Astrocyte (in vitro differentiated cells and primary cell): ENCODE data around the gene CHST11. TPM values are rescaled to one million over a fixed set of nuclear protein-coding genes. Genes with fewer than 3 reads are reported as not detected.

Experiments used
- DNase-seq: peaks from one replicate; pipeline ENCODE4 v3.0.0-alpha.2; 2010; ENCODE audit warnings: low read depth
- FAIRE-seq: peaks from 2 replicates; lab custom pipeline; 2011; peaks lifted over from hg19 to GRCh38; lab: Jason Lieb, UNC
- H2AFZ ChIP-seq: 2 replicates; pipeline ENCODE4 v1.6.0; 2012; ENCODE audit warnings: low read depth, low read length, inconsistent platforms
- H3K27ac ChIP-seq: 2 replicates; pipeline ENCODE4 v1.5.1; 2011; ENCODE audit warnings: low read depth, low read length, inconsistent platforms
- H3K27me3 ChIP-seq: 2 replicates; pipeline ENCODE4 v1.6.0; 2011; ENCODE audit warnings: low read length, inconsistent platforms; ENCODE audit not compliant: insufficient read depth
- H3K36me3 ChIP-seq: 2 replicates; pipeline ENCODE4 v1.5.1; 2011; ENCODE audit warnings: low read length, inconsistent platforms; ENCODE audit not compliant: insufficient read depth
- H3K4me1 ChIP-seq: 2 replicates; pipeline ENCODE4 v1.5.1; 2011; ENCODE audit warnings: low read length, inconsistent platforms; ENCODE audit not compliant: insufficient read depth
- H3K4me2 ChIP-seq: 2 replicates; pipeline ENCODE4 v1.6.0; 2012; ENCODE audit warnings: low read length, inconsistent platforms
- H3K4me3 ChIP-seq: 2 replicates; pipeline ENCODE4 v1.5.1; 2011; ENCODE audit warnings: low read depth, mild to moderate bottlenecking, low read length, inconsistent platforms; ENCODE audit not compliant: insufficient read depth
- H3K79me2 ChIP-seq: 2 replicates; pipeline ENCODE4 v1.6.0; 2012; ENCODE audit warnings: mild to moderate bottlenecking, low read length, inconsistent platforms; ENCODE audit not compliant: insufficient read depth
- H3K9ac ChIP-seq: 2 replicates; pipeline ENCODE4 v1.6.0; 2012; ENCODE audit warnings: mild to moderate bottlenecking, low read length, inconsistent platforms
- H3K9me3 ChIP-seq: 2 replicates; pipeline ENCODE4 v1.5.1; 2012; ENCODE audit warnings: low read depth, mild to moderate bottlenecking, low read length, inconsistent platforms; ENCODE audit not compliant: insufficient read depth
- H4K20me1 ChIP-seq: 2 replicates; pipeline ENCODE4 v1.6.0; 2012; ENCODE audit warnings: low read length, inconsistent platforms; ENCODE audit not compliant: insufficient read depth
- H3K27ac Mint-ChIP-seq: one replicate; pipeline ENCODE4 v1.8.0; 2021; ENCODE audit warnings: mild to moderate bottlenecking, mixed read lengths; ENCODE audit not compliant: unreplicated experiment
- H3K27me3 Mint-ChIP-seq: one replicate; pipeline ENCODE4 v1.8.0; 2021; ENCODE audit warnings: low read depth, mixed read lengths; ENCODE audit not compliant: unreplicated experiment
- H3K36me3 Mint-ChIP-seq: one replicate; pipeline ENCODE4 v1.8.0; 2021; ENCODE audit warnings: low read depth, mixed read lengths; ENCODE audit not compliant: unreplicated experiment
- H3K4me1 Mint-ChIP-seq: one replicate; pipeline ENCODE4 v1.8.0; 2021; ENCODE audit warnings: low read depth, mixed read lengths; ENCODE audit not compliant: unreplicated experiment
- H3K4me3 Mint-ChIP-seq: one replicate; pipeline ENCODE4 v1.8.0; 2021; ENCODE audit warnings: mild to moderate bottlenecking, moderate library complexity, mixed read lengths; ENCODE audit not compliant: unreplicated experiment
- H3K9me3 Mint-ChIP-seq: one replicate; pipeline ENCODE4 v1.8.0; 2021; ENCODE audit warnings: mild to moderate bottlenecking, mixed read lengths; ENCODE audit not compliant: unreplicated experiment
- EZH2 ChIP-seq: IDR thresholded peaks from 2 replicates; pipeline ENCODE4 v1.6.1; 2012; ENCODE audit warnings: mild to moderate bottlenecking, low read length, inconsistent platforms; ENCODE audit not compliant: insufficient read depth
- total RNA-seq: library from RNA; stranded (reverse); gene quantifications from 2 replicates; pipeline ENCODE4 v1.2.1, GENCODE V29; 2021
- TF ChIP-seq, protein P1 (sequence below): IDR thresholded peaks from 2 replicates; pipeline ENCODE4 v1.5.1; 2011; ENCODE audit warnings: low read depth, mild to moderate bottlenecking, inconsistent platforms, low read length, moderate library complexity; ENCODE audit not compliant: insufficient read depth

Gene CHST11
- total RNA-seq, 1 donor from 2014 or later: 30.2 TPM

- H3K27ac Mint-ChIP-seq: no peak overlapping the region
- Histone ChIP-seq H2AFZ (no peak overlapping the region), H3K27ac (no peak overlapping the region), H3K36me3 (no peaks in the 10 kb centered on the region), H3K9me3 (no peaks in the 10 kb centered on the region), H3K4me1 (peaks cover 15% of the 10 kb centered on the region), H3K9ac (no peak overlapping the region), H3K27me3 (peaks cover 7% of the 10 kb centered on the region), H3K4me3 (no peak overlapping the region), H4K20me1 (no peaks in the 10 kb centered on the region), H3K4me2 (no peak overlapping the region), H3K79me2 (no peaks in the 10 kb centered on the region)
- H3K4me3 Mint-ChIP-seq: no peak overlapping the region
- peaks cover 2% of the 10 kb centered on the region for H3K36me3 Mint-ChIP-seq
- peaks cover 2% of the 10 kb centered on the region for H3K27me3 Mint-ChIP-seq
- FAIRE-seq (no peak), DNase-seq (no peak)
- H3K9me3 Mint-ChIP-seq: peaks cover 5% of the 10 kb centered on the region
- H3K4me1 Mint-ChIP-seq: peaks cover 14% of the 10 kb centered on the region
- TF ChIP-seq EZH2: no peak
- TF ChIP-seq, protein P1, sequence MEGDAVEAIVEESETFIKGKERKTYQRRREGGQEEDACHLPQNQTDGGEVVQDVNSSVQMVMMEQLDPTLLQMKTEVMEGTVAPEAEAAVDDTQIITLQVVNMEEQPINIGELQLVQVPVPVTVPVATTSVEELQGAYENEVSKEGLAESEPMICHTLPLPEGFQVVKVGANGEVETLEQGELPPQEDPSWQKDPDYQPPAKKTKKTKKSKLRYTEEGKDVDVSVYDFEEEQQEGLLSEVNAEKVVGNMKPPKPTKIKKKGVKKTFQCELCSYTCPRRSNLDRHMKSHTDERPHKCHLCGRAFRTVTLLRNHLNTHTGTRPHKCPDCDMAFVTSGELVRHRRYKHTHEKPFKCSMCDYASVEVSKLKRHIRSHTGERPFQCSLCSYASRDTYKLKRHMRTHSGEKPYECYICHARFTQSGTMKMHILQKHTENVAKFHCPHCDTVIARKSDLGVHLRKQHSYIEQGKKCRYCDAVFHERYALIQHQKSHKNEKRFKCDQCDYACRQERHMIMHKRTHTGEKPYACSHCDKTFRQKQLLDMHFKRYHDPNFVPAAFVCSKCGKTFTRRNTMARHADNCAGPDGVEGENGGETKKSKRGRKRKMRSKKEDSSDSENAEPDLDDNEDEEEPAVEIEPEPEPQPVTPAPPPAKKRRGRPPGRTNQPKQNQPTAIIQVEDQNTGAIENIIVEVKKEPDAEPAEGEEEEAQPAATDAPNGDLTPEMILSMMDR: no peak
These were observed 46.4 kb upstream of the CHST11 start for GRCh38 chr12:104410326-104410725.

- TF ChIP-seq, protein P1: no peak
- no peak for TF ChIP-seq EZH2
- no peaks in the 10 kb centered on the region for H3K79me2 ChIP-seq
- H3K4me2 ChIP-seq: no peak overlapping the region
- H3K27ac ChIP-seq: no peak overlapping the region
- H3K4me3 ChIP-seq: no peak overlapping the region
- Mint-ChIP-seq H3K27me3 (peaks cover 2% of the 10 kb centered on the region), H3K4me3 (no peak overlapping the region), H3K36me3 (peaks cover 2% of the 10 kb centered on the region), H3K4me1 (peaks cover 14% of the 10 kb centered on the region), H3K9me3 (peaks cover 2% of the 10 kb centered on the region), H3K27ac (no peak overlapping the region)
- no peak overlapping the region for H3K9ac ChIP-seq
- H3K27me3 ChIP-seq: peaks cover 8% of the 10 kb centered on the region
- FAIRE-seq: no peak
- no peak overlapping the region for H2AFZ ChIP-seq
- H3K4me1 ChIP-seq: peaks cover 15% of the 10 kb centered on the region
- H3K36me3 ChIP-seq: no peaks in the 10 kb centered on the region
- H4K20me1 ChIP-seq: no peaks in the 10 kb centered on the region
- no peaks in the 10 kb centered on the region for H3K9me3 ChIP-seq
- DNase-seq: peak; percentile 46
These were observed 46.0 kb upstream of the CHST11 start for GRCh38 chr12:104410786-104411185.

- FAIRE-seq (no peak), DNase-seq (peak; percentile 73)
- H3K27me3 Mint-ChIP-seq: peaks cover 2% of the 10 kb centered on the region
- peaks cover 14% of the 10 kb centered on the region for H3K4me1 Mint-ChIP-seq
- H3K36me3 Mint-ChIP-seq: peaks cover 2% of the 10 kb centered on the region
- Histone ChIP-seq H3K4me2 (peak overlapping the region; percentile 25), H3K27me3 (peaks cover 8% of the 10 kb centered on the region), H3K4me1 (peaks cover 15% of the 10 kb centered on the region), H2AFZ (no peak overlapping the region), H3K27ac (no peak overlapping the region), H3K36me3 (no peaks in the 10 kb centered on the region), H3K4me3 (no peak overlapping the region), H4K20me1 (no peaks in the 10 kb centered on the region), H3K9ac (no peak overlapping the region), H3K79me2 (no peaks in the 10 kb centered on the region), H3K9me3 (no peaks in the 10 kb centered on the region)
- H3K4me3 Mint-ChIP-seq: peak overlapping the region; percentile 3
- H3K27ac Mint-ChIP-seq: peak overlapping the region; percentile 3
- no peaks in the 10 kb centered on the region for H3K9me3 Mint-ChIP-seq
- TF ChIP-seq, protein P1: no peak
- TF ChIP-seq EZH2: no peak
These were observed 44.7 kb upstream of the CHST11 start for GRCh38 chr12:104411826-104412641.
